ENCODE data around the gene RNF168.

GRCh38 chr3:196537319-196537984, 33.9 kb upstream of the RNF168 start:
- peak; percentile 46 to 67 (median 52) for TF ChIP-seq CTCF (optimal IDR thresholded peaks at IDR 0.05 in 1 of 3, IDR thresholded peaks at IDR 0.05 in 1 of 3, conservative IDR thresholded peaks at IDR 0.05 in 1 of 3; ENCODE audit: extremely low read depth in 1 of 3, insufficient read depth in 2 of 3, low read length in 3 of 3)
- no peak for TF ChIP-seq EZH2 (IDR thresholded peaks at IDR 0.05; ENCODE audit: low read length)
